Stimulated activated naive CD4-positive, alpha-beta T cell (primary cell): ENCODE measurements around the gene UGT2B15.
"Not testable (repeated sequence)": the region's sequence is repeated elsewhere in the genome, so short reads cannot be mapped to it uniquely, and the experiment has no call there.

Experiments used
- DNase-seq, 6 experiments: peaks; one replicate each; lab custom pipeline; 2025; lab: John Stamatoyannopoulos, UW

Gene UGT2B15

GRCh38 chr4:68655764-68656444 is 14.5 kb downstream of the UGT2B15 start:
- DNase-seq = no peak

- no peak for DNase-seq
Measured at GRCh38 chr4:68654946-68655721, 15.3 kb downstream of the UGT2B15 start.

- no peak for DNase-seq
Measured at GRCh38 chr4:68651932-68652331, 18.5 kb downstream of the UGT2B15 start.

GRCh38 chr4:68630371-68630770 is 40.1 kb downstream of the UGT2B15 start:
- no peak for DNase-seq

GRCh38 chr4:68622731-68623130 is 47.7 kb downstream of the UGT2B15 start:
- not testable (repeated sequence) for DNase-seq

GRCh38 chr4:68617003-68617698 is 53.3 kb downstream of the UGT2B15 start:
- no peak for DNase-seq

GRCh38 chr4:68615699-68616422 is 54.6 kb downstream of the UGT2B15 start:
- DNase-seq = no peak

- no peak for DNase-seq
Measured at GRCh38 chr4:68613752-68614151, 56.7 kb downstream of the UGT2B15 start.

GRCh38 chr4:68606240-68606639 is 64.2 kb downstream of the UGT2B15 start:
- DNase-seq = no peak

GRCh38 chr4:68599150-68599549 is 71.3 kb downstream of the UGT2B15 start:
- no peak for DNase-seq

GRCh38 chr4:68597482-68597881 is 73.0 kb downstream of the UGT2B15 start:
- DNase-seq = no peak
